Measurements from ENCODE around the gene TRAF2. TPM values are rescaled to one million over a fixed set of nuclear protein-coding genes. Genes with fewer than 3 reads are reported as not detected.

The TRAF2 gene
- total RNA-seq, 2 experiments from 2014 or later, result 39.4 to 49.4 TPM

DNA sequence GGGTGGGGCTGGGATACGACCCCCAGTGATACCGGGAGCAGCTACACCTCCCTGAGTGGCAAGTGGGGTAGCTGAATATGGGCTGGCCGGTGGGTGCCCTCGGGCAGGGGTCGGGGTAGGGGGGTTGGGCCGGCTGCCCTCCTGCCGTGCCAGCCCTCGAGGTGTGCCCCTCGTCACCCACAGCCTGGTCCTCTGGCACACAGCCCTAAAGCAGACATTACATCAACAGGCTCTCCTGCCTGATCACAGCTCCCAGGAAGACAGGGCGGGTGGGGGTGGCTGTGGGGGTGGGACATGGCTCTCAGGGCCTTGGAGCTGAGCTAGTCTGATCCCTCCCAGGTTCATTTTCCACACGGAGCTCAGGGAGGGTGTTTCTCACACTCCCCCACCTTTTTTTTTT, 35.0 kb downstream of the TRAF2 start:
- peaks cover 8% of the 10 kb centered on the region for H3K4me1 Mint-ChIP-seq
- H3K27ac Mint-ChIP-seq, result no peak overlapping the region
- H3K4me3 Mint-ChIP-seq, result no peak overlapping the region
- POLR2A ChIA-PET, result no interaction called here
- H3K27me3 Mint-ChIP-seq, result no peaks in the 10 kb centered on the region
- no peaks in the 10 kb centered on the region for H3K9me3 Mint-ChIP-seq
- DNase-seq, result no peak
- peaks cover 37% of the 10 kb centered on the region for H3K36me3 Mint-ChIP-seq (ENCODE audit: low read depth)
- CTCF ChIA-PET, result interaction anchor here (0.5 kb wide), 1 partner anchor 18 kb away, joined by 4 read pairs; no protein-coding TSS in a partner anchor

DNA sequence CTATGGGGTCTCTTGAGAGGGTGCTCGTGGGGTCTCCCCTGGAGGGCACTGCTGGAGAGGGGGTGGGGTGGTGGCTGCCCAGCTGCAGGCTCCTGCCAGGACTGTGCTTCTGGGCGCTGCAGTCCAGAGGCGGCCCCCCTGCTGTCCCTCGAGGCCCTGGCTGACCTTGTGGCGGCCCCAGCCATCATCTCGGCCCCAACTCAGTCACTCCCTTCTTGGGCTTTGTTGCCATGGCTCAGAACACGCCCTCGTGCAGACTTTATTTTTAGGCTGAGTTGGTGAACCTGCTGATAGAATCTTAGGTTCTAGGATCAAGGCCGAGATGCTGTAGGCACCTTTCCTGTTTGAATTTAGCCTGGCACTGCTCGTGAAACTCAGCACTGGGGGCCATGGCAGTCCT, 35.4 kb downstream of the TRAF2 start:
- Mint-ChIP-seq H3K4me1 (peaks cover 8% of the 10 kb centered on the region), H3K4me3 (no peak overlapping the region), H3K27me3 (no peaks in the 10 kb centered on the region), H3K9me3 (no peaks in the 10 kb centered on the region), H3K36me3 (ENCODE audit: low read depth) (peaks cover 37% of the 10 kb centered on the region), H3K27ac (no peak overlapping the region)
- POLR2A ChIA-PET, result no interaction called here
- CTCF ChIA-PET, result interaction anchor here (0.5 kb wide), 1 partner anchor 17 kb away, joined by 4 read pairs; no protein-coding TSS in a partner anchor
- no peak for DNase-seq

DNA sequence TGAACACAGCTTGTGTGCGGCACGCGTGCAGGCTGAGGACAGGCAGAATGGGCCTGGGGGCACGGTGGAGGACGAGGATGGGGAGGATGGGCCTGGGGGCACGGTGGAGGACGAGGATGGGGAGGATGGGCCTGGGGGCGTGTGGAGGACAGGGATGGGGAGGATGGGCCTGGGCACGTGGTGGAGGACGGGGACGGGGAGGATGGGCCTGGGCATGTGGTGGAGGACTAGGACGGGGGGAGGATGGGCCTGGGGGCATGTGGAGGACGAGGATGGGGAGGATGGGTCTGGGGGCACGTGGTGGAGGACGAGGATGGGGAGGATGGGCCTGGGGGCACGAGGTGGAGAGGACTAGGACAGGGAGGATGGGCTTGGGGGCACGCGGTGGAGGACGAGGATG, 36.2 kb downstream of the TRAF2 start:
- POLR2A ChIA-PET, result no interaction called here
- no peak for DNase-seq
- no peaks in the 10 kb centered on the region for H3K9me3 Mint-ChIP-seq
- no peak overlapping the region for H3K4me3 Mint-ChIP-seq
- peaks cover 5% of the 10 kb centered on the region for H3K4me1 Mint-ChIP-seq
- no peak overlapping the region for H3K27ac Mint-ChIP-seq
- CTCF ChIA-PET, result no interaction called here
- peaks cover 34% of the 10 kb centered on the region for H3K36me3 Mint-ChIP-seq (ENCODE audit: low read depth)
- H3K27me3 Mint-ChIP-seq, result no peaks in the 10 kb centered on the region

DNA sequence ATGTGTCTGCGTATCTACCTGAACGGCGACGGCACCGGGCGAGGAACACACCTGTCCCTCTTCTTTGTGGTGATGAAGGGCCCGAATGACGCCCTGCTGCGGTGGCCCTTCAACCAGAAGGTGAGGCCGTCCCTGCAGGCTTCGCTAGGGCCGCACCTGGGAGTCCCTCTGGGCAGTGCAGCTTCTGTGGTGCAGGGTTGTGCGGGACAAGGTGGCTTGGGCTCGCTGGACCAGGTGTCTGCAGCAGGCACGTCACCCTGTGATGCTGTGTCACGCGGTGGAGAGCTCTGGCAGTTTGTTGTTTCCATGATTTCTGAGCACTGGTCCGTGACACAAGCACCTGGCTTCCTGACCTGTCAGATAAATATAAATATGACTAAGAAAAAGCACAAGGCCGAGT, 37.6 kb downstream of the TRAF2 start:
- no peaks in the 10 kb centered on the region for H3K9me3 Mint-ChIP-seq
- H3K27ac Mint-ChIP-seq, result peak overlapping the region; percentile 36
- no peak overlapping the region for H3K4me3 Mint-ChIP-seq
- H3K36me3 Mint-ChIP-seq (ENCODE audit: low read depth), result peaks cover 35% of the 10 kb centered on the region
- H3K4me1 Mint-ChIP-seq, result peaks cover 5% of the 10 kb centered on the region
- ChIA-PET CTCF (interaction anchor here (0.7 to 1.1 kb wide), 2 partner anchors 16 to 20 kb away, joined by 3 read pairs; no protein-coding TSS in a partner anchor), POLR2A (no interaction called here)
- H3K27me3 Mint-ChIP-seq, result no peaks in the 10 kb centered on the region
- no peak for DNase-seq

DNA sequence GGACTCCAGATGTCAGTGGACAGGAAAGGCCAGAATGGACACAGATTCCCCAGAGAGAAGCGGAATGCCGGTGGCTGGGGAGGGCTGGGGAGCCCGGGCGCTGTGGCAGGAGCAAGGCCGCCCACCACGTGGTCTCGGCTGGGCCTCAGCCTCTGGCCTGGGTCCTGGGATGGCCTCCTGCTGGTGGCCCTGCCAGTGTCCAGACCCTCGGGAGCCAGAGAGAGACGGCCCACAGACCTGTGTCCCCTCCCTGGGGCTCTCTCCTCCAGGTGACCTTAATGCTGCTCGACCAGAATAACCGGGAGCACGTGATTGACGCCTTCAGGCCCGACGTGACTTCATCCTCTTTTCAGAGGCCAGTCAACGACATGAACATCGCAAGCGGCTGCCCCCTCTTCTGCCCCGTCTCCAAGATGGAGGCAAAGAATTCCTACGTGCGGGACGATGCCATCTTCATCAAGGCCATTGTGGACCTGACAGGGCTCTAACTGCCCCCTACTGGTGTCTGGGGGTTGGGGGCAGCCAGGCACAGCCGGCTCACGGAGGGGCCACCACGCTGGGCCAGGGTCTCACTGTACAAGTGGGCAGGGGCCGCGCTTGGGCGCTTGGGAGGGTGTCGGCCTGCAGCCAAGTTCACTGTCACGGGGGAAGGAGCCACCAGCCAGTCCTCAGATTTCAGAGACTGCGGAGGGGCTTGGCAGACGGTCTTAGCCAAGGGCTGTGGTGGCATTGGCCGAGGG, 39.3 kb downstream of the TRAF2 start:
- no peak overlapping the region for H3K27ac Mint-ChIP-seq
- H3K4me1 Mint-ChIP-seq, result peaks cover 5% of the 10 kb centered on the region
- no peak overlapping the region for H3K4me3 Mint-ChIP-seq
- H3K9me3 Mint-ChIP-seq, result no peaks in the 10 kb centered on the region
- ChIA-PET CTCF (interaction anchor here (1.2 to 1.7 kb wide), 3 partner anchors 17 to 110 kb away, joined by 3 to 5 read pairs (median 3); partner anchors contain the start of gene FBXW5), POLR2A (no interaction called here)
- no peak for DNase-seq
- H3K36me3 Mint-ChIP-seq (ENCODE audit: low read depth), result peaks cover 32% of the 10 kb centered on the region
- H3K27me3 Mint-ChIP-seq, result no peaks in the 10 kb centered on the region

DNA sequence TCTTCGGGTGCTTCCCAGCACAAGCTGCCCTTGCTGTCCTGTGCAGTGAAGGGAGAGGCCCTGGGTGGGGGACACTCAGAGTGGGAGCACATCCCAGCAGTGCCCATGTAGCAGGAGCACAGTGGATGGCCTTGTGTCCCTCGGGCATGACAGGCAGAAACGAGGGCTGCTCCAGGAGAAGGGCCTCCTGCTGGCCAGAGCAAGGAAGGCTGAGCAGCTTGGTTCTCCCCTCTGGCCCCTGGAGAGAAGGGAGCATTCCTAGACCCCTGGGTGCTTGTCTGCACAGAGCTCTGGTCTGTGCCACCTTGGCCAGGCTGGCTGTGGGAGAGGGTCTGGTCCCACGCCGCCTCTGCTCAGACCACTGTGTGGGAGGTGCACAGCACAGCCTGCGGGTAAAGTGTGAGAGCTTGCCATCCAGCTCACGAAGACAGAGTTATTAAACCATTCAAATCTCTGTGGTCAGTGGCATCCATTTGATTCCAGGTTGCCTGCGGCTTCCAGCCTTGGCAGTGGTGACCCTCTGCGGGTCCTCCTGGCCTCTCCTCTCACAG, 39.9 kb downstream of the TRAF2 start:
- Mint-ChIP-seq H3K4me3 (no peak overlapping the region), H3K36me3 (ENCODE audit: low read depth) (peaks cover 28% of the 10 kb centered on the region), H3K27ac (no peak overlapping the region), H3K4me1 (peaks cover 5% of the 10 kb centered on the region), H3K27me3 (no peaks in the 10 kb centered on the region), H3K9me3 (no peaks in the 10 kb centered on the region)
- DNase-seq, result no peak
- POLR2A ChIA-PET, result no interaction called here
- CTCF ChIA-PET, result interaction anchor here (0.8 to 1.7 kb wide), 3 partner anchors 16 to 109 kb away, joined by 3 to 5 read pairs (median 3); partner anchors contain the start of gene FBXW5

DNA sequence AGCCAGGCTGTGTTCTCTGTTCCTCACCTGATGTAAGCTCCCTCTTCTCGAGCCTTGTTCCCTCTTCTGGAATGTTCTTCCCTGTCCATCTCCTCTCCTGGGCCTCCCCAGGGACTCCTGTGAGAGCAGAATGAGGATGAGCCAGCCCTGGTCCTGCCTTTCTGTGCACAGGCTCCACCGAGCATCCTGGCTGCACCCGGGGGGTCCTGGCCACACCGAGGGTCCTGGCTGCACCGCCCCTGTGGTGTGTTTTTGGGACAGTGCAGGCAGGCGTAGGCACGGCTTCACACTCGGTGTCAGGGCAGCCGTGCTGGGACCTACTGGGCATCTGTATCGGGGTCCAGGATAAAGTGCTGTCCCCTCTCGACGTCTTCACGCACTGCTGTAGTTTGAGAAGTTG, 40.4 kb downstream of the TRAF2 start:
- no peak for DNase-seq
- H3K9me3 Mint-ChIP-seq, result no peaks in the 10 kb centered on the region
- CTCF ChIA-PET, result interaction anchor here (0.8 to 1.7 kb wide), 3 partner anchors 16 to 109 kb away, joined by 3 to 5 read pairs (median 3); partner anchors contain the start of gene FBXW5
- no peaks in the 10 kb centered on the region for H3K27me3 Mint-ChIP-seq
- POLR2A ChIA-PET, result no interaction called here
- H3K27ac Mint-ChIP-seq, result peak overlapping the region; percentile 64
- H3K4me3 Mint-ChIP-seq, result no peak overlapping the region
- peaks cover 31% of the 10 kb centered on the region for H3K36me3 Mint-ChIP-seq (ENCODE audit: low read depth)
- H3K4me1 Mint-ChIP-seq, result peaks cover 6% of the 10 kb centered on the region

DNA sequence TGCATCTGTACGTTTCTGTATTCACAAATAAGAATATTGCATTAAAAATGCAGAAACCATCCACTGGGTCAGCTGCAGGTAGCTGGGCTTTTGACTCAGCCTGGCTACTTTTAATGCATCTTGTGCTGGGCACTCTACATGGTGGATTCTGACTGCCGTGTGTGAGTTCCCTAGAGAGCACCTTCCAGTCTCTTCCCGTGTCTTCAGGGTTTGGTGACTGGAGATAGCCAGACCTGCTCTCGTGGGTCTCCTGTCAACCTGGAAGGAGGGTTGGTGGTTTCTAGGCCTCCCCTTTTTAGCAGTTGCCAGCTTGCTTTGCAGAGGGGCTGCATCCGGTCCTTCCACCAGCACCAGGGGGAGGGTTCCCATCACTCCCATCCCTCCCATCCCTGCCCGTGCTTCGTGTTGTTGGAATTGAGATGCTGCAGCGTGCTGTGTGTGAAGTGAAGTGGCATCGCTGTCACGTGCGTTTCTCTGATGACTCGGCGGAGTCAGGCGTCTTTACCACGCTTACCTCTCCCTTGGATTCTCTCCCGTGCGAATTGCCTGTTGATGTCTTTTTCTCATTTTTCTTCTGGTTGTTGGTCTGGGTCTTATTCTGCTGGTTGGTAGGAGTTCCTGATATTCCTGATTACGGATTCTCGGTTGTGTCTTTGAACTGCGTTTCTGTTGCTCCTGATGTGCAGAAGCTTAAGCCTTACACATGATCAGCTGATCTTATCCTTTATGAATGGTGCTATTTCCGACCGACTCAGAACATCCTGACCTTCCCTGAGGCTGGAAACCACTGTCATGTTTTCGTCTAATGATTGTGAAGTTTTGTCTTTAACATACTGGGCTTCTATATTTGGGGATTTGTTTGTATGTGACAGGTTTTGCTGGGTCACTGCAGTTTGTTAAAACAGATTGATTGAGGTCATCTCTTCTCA, 41.3 kb downstream of the TRAF2 start:
- H3K27ac Mint-ChIP-seq, result no peak overlapping the region
- peaks cover 10% of the 10 kb centered on the region for H3K4me1 Mint-ChIP-seq
- H3K36me3 Mint-ChIP-seq (ENCODE audit: low read depth), result peaks cover 35% of the 10 kb centered on the region
- H3K27me3 Mint-ChIP-seq, result no peaks in the 10 kb centered on the region
- ChIA-PET POLR2A (no interaction called here), CTCF (interaction anchor here (0.7 to 1.7 kb wide), 2 partner anchors 15 to 65 kb away, joined by 3 to 5 read pairs; no protein-coding TSS in a partner anchor)
- no peaks in the 10 kb centered on the region for H3K9me3 Mint-ChIP-seq
- no peak overlapping the region for H3K4me3 Mint-ChIP-seq
- no peak for DNase-seq

DNA sequence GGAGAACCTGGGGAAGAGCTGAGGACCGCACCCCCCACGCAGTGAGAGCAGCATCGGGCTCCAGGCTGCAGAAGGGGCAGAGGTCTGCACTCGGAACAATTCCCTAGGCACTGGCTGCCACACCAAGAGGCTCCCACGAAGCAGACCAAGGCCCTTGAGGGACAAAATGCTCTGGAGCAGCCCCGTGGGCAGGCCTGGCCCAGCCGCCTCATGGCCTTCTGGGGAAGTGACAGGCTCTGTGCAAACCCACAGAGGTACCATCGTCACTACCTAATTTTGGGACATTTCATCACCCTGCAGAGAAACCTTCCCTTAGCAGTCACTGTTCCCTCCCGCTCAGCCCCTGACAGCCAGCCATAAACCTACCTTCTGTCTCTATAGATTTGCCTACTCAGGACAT, 42.3 kb downstream of the TRAF2 start:
- Mint-ChIP-seq H3K4me3 (no peak overlapping the region), H3K9me3 (no peaks in the 10 kb centered on the region), H3K36me3 (ENCODE audit: low read depth) (peaks cover 36% of the 10 kb centered on the region), H3K27me3 (no peaks in the 10 kb centered on the region), H3K27ac (no peak overlapping the region), H3K4me1 (peaks cover 4% of the 10 kb centered on the region)
- DNase-seq, result no peak
- ChIA-PET CTCF (interaction anchor here (0.6 to 0.7 kb wide), 2 partner anchors 66 to 308 kb away, joined by 3 to 4 read pairs; no protein-coding TSS in a partner anchor), POLR2A (no interaction called here)

DNA sequence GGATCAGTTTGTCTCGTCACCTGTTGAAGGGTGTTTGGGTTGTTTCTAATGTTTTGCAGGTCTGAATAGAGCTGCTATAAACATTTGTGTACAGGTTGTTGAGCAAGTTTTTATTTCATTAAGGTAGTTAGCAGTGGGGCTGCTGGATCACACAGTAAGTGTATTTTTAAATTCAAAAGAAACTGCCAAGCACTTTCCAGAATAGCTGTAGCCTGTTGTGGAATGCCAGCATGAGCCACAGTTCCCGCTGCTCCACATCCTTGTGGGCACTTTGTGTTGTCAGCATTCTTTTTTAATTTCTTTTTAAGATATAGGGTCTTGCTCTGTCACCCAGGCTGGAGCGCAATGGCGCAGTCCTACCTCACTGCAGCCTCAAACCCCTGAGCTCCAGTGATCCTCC, 43.7 kb downstream of the TRAF2 start:
- ChIA-PET POLR2A (no interaction called here), CTCF (interaction anchor here (0.6 to 1.0 kb wide), 2 partner anchors 8 to 105 kb away, joined by 3 read pairs; no protein-coding TSS in a partner anchor)
- no peaks in the 10 kb centered on the region for H3K27me3 Mint-ChIP-seq
- no peaks in the 10 kb centered on the region for H3K9me3 Mint-ChIP-seq
- no peak overlapping the region for H3K4me3 Mint-ChIP-seq
- H3K4me1 Mint-ChIP-seq, result peaks cover 8% of the 10 kb centered on the region
- DNase-seq, result no peak
- peaks cover 33% of the 10 kb centered on the region for H3K36me3 Mint-ChIP-seq (ENCODE audit: low read depth)
- no peak overlapping the region for H3K27ac Mint-ChIP-seq

DNA sequence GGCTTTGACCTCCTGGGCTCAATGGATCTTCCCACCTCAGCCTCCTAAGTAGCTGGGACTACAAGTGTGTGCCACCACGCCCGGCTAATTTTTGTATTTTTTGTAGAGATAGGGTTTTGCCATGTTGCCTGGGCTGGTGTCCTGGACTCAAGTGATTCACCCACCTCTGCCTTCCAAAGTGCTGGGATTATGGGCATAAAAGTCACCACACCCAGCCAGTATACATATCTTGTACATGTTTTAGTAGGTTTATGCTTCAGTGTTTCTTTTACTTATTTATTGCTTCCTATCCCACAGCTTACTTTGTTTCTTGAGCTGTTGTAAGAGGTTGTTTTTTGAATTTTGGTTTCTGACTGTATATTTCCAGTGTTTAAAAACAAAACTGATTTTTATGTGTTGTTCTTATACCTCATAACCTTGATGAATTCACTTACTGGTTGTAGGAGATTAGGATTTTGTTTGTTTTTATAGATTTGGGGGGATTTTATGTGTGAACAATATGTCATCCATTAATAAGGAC, 45.4 kb downstream of the TRAF2 start:
- H3K4me1 Mint-ChIP-seq, result peaks cover 10% of the 10 kb centered on the region
- ChIA-PET CTCF (interaction anchor here (1.3 kb wide), 1 partner anchor 103 kb away, joined by 3 read pairs; no protein-coding TSS in a partner anchor), POLR2A (no interaction called here)
- H3K36me3 Mint-ChIP-seq (ENCODE audit: low read depth), result peaks cover 31% of the 10 kb centered on the region
- H3K27ac Mint-ChIP-seq, result no peak overlapping the region
- H3K27me3 Mint-ChIP-seq, result no peaks in the 10 kb centered on the region
- H3K9me3 Mint-ChIP-seq, result no peaks in the 10 kb centered on the region
- no peak overlapping the region for H3K4me3 Mint-ChIP-seq
- DNase-seq, result no peak

DNA sequence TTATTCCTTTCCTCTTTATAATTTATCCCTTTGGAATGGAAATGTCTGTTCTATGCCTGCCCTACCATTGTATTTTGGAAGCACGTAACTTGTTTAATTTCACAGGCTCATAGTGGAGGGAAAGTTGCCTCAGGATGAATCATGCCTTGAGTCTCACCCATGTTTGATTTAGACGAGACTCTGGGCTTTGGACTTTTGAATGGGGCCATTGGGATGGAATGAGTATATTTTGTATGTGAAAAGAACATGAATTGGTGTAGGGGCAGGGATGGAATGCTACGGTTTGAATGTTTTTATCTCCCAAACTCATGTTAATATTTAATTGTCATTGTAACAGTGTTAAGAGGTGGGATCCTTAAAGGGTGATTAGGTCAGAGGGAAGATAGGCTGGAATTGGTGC, 48.0 kb downstream of the TRAF2 start:
- Mint-ChIP-seq H3K27me3 (no peaks in the 10 kb centered on the region), H3K4me3 (no peak overlapping the region), H3K27ac (no peak overlapping the region), H3K36me3 (ENCODE audit: low read depth) (peaks cover 29% of the 10 kb centered on the region), H3K9me3 (no peaks in the 10 kb centered on the region), H3K4me1 (peaks cover 12% of the 10 kb centered on the region)
- POLR2A ChIA-PET, result no interaction called here
- CTCF ChIA-PET, result no interaction called here
- DNase-seq, result no peak
